Choroid plexus epithelial cell (primary cell): ENCODE measurements around the gene MAPKAP1.

Experiments used
- DNase-seq: peaks from one replicate; pipeline ENCODE4 v3.0.0-alpha.2; 2010; ENCODE audit warnings: low read depth
- H3K4me3 ChIP-seq: 2 replicates; pipeline ENCODE4 v1.5.1; 2011; ENCODE audit warnings: low read depth, mild to moderate bottlenecking, control low read depth, low read length, moderate library complexity
- CTCF ChIP-seq: conservative IDR thresholded peaks from 2 replicates; pipeline ENCODE4 v1.5.1; 2011; ENCODE audit warnings: low read depth, mild to moderate bottlenecking, control low read depth, inconsistent platforms, low read length, moderate library complexity

Gene MAPKAP1

DNA sequence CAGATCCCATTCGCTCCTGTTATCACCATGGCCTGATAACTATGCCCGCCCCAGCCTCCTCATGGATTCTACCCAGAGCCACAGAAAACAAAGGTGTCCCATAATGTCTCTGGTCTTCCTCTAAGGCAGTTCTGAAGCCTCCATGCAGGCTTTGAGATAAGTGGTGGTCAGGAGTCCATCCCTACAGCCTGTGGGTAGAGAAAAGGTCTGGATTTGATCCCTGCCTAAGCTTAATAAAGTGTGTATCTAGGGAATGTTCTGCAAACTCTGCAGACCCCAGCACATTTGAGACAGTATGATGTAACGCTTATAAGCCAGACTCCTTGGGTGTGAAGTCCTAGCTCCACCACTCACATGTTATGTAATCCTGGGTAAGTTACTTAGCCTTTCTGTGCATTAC is 187.3 kb downstream of the MAPKAP1 start:
- no peak overlapping the region for H3K4me3 ChIP-seq
- DNase-seq = no peak
- TF ChIP-seq CTCF = no peak

GRCh38 chr9:125517577-125517976 is 189.4 kb downstream of the MAPKAP1 start:
- H3K4me3 ChIP-seq = no peak overlapping the region
- no peak for DNase-seq
- TF ChIP-seq CTCF = no peak

DNA sequence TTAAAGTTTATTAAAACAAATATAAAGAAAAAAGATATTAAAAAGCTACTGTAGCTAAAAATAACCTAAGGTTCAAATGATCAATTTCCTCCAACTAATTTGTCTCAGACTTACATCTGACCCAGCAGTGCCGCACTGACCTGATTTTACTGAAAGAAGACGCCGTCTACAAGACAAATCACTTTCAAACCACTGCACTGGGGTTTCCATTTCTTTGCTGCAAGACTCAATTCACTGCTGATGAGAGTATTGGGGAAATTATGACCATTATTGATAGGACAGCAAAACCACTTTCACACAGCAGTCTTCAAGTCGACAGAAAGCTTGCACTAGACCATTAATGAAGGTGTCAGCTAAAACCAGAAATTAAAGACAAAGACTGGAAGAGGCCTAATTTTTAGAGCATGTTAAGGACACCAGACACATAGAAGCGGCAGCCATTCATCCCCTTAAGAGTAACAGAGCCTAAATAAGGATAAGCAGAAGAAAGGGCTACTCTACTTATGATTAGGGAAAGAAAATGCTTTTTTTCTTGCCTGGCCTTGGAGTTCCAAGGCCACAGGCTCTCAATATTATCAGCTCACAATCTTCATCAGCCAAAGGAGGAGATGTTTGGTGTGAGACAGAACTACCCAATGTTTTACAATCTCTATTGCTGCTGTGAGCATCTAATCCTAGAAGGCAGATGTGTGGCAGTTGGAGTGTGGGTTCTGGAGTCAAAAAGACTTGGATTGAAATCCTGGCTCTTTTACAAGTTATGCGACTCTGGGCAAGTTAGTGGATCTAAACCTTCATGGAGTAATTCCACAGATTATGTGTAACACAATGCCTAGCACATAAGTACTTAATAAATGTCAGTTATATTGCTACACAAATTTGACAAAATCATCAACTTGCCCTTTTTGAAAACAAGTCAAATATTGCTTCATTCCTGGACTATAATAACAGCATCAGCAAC is 190.7 kb downstream of the MAPKAP1 start:
- DNase-seq = no peak
- no peak for TF ChIP-seq CTCF
- no peak overlapping the region for H3K4me3 ChIP-seq

DNA sequence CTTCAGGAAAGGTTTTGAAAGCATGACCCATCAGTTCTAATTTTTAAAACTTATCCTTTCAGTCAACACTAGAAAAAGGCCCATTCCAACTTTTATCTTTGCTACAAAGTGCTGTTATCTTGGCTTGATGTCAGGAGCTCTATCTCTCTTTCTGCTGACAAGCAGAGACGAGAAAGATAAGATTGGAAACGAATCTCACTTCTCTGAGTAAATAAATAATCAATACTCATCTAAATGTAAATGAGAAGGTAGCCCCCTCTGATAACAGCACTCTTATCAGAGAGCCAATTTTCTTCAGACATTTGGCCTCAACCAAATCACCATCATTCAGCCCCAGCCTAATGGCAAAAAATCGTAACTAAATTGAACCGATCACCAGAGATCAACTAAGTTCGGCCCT is 191.7 kb downstream of the MAPKAP1 start:
- no peak for TF ChIP-seq CTCF
- DNase-seq = no peak

GRCh38 chr9:125514468-125514867 is 192.5 kb downstream of the MAPKAP1 start:
- DNase-seq = no peak
- no peak overlapping the region for H3K4me3 ChIP-seq
- TF ChIP-seq CTCF = no peak

More for the DNA sequence above, 191.7 kb downstream of the MAPKAP1 start:
- no peak overlapping the region for H3K4me3 ChIP-seq

GRCh38 chr9:125513668-125514413 is 193.2 kb downstream of the MAPKAP1 start:
- no peak for TF ChIP-seq CTCF
- peak; percentile 81 for DNase-seq
- H3K4me3 ChIP-seq = peak overlapping the region; percentile 28
